ENCODE results near the gene CADM2.

Gene CADM2

GRCh38 chr3:84985795-84986194, 27.0 kb downstream of the CADM2 start:
- no peak for DNase-seq

GRCh38 chr3:84987706-84988504, 29.1 kb downstream of the CADM2 start:
- DNase-seq, result no peak

GRCh38 chr3:84989102-84989501, 30.3 kb downstream of the CADM2 start:
- no peak for DNase-seq

GRCh38 chr3:84991422-84991900, 32.7 kb downstream of the CADM2 start:
- DNase-seq, result no peak

GRCh38 chr3:84993956-84994355, 35.2 kb downstream of the CADM2 start:
- DNase-seq, result no peak

- DNase-seq, result no peak
These were observed 39.8 kb downstream of the CADM2 start for GRCh38 chr3:84998545-84998944.

GRCh38 chr3:85003479-85003878, 44.7 kb downstream of the CADM2 start:
- no peak for DNase-seq

- no peak for DNase-seq
These were observed 45.4 kb downstream of the CADM2 start for GRCh38 chr3:85004147-85004546.

GRCh38 chr3:85005946-85006345, 47.2 kb downstream of the CADM2 start:
- DNase-seq, result no peak

GRCh38 chr3:85007195-85008094, 48.7 kb downstream of the CADM2 start:
- DNase-seq, result no peak

- DNase-seq, result no peak
These were observed 62.0 kb downstream of the CADM2 start for GRCh38 chr3:85020828-85021227.

GRCh38 chr3:85030052-85030451, 71.3 kb downstream of the CADM2 start:
- no peak for DNase-seq

GRCh38 chr3:85037203-85037602, 78.4 kb downstream of the CADM2 start:
- no peak for DNase-seq

GRCh38 chr3:85041001-85041400, 82.2 kb downstream of the CADM2 start:
- DNase-seq, result no peak

GRCh38 chr3:85041562-85042055, 82.8 kb downstream of the CADM2 start:
- DNase-seq, result no peak

GRCh38 chr3:85050821-85051220, 92.0 kb downstream of the CADM2 start:
- no peak for DNase-seq

- no peak for DNase-seq
These were observed 93.0 kb downstream of the CADM2 start for GRCh38 chr3:85051786-85052185.

- DNase-seq, result no peak
These were observed 94.8 kb downstream of the CADM2 start for GRCh38 chr3:85053626-85054025.

GRCh38 chr3:85054579-85054978, 95.8 kb downstream of the CADM2 start:
- no peak for DNase-seq

- DNase-seq, result no peak
These were observed 110.1 kb downstream of the CADM2 start for GRCh38 chr3:85068911-85069310.

GRCh38 chr3:85074003-85074402, 115.2 kb downstream of the CADM2 start:
- DNase-seq, result no peak

GRCh38 chr3:85075663-85076062, 116.9 kb downstream of the CADM2 start:
- DNase-seq, result no peak

- no peak for DNase-seq
These were observed 118.2 kb downstream of the CADM2 start for GRCh38 chr3:85077018-85077417.
